Central memory CD8-positive, alpha-beta T cell (primary cell): ENCODE data around the gene TMEM232.
"Not testable (repeated sequence)": the region's sequence is repeated elsewhere in the genome, so short reads cannot be mapped to it uniquely, and the experiment has no call there.

Source experiments
- ATAC-seq: fragments of 150-1000 bp; cut with Tn5 transposase; replicated peaks from 2 replicates; pipeline ENCODE4 v1.10.0; 2022; ENCODE audit warnings: mild to moderate bottlenecking, moderate FRiP score, moderate number of reproducible peaks; ENCODE audit not compliant: poor library complexity, severe bottlenecking; ENCODE audit errors: extremely low read depth
- DNase-seq, 2 donors: peaks; one replicate each; pipeline ENCODE4 v3.0.0; 2021; ENCODE audit warnings: low spot score in 2 of 2
- H3K27ac Mint-ChIP-seq: one replicate; pipeline ENCODE4 v1.8.0; 2022; ENCODE audit warnings: low read depth, mild to moderate bottlenecking, moderate library complexity, mixed read lengths
- H3K27me3 Mint-ChIP-seq: one replicate; pipeline ENCODE4 v1.8.0; 2022; ENCODE audit warnings: mixed read lengths
- H3K36me3 Mint-ChIP-seq: one replicate; pipeline ENCODE4 v1.8.0; 2022; ENCODE audit warnings: mild to moderate bottlenecking, moderate library complexity, mixed read lengths; ENCODE audit not compliant: insufficient read depth
- H3K4me1 Mint-ChIP-seq: one replicate; pipeline ENCODE4 v1.8.0; 2022; ENCODE audit warnings: mixed read lengths
- H3K4me3 Mint-ChIP-seq: one replicate; pipeline ENCODE4 v1.8.0; 2022; ENCODE audit warnings: mild to moderate bottlenecking, moderate library complexity, mixed read lengths
- H3K9me3 Mint-ChIP-seq: one replicate; pipeline ENCODE4 v1.8.0; 2022; ENCODE audit warnings: mixed read lengths

Gene TMEM232

GRCh38 chr5:110588286-110588980, 138.0 kb downstream of the TMEM232 start:
- no peak for ATAC-seq
- no peak for DNase-seq

GRCh38 chr5:110580625-110581024, 145.8 kb downstream of the TMEM232 start:
- H3K4me1 Mint-ChIP-seq, result no peaks in the 10 kb centered on the region
- no peaks in the 10 kb centered on the region for H3K36me3 Mint-ChIP-seq
- peaks cover 5% of the 10 kb centered on the region for H3K9me3 Mint-ChIP-seq
- H3K27me3 Mint-ChIP-seq, result no peaks in the 10 kb centered on the region
- no peak for ATAC-seq
- no peak overlapping the region for H3K4me3 Mint-ChIP-seq
- no peak for DNase-seq
- H3K27ac Mint-ChIP-seq, result no peak overlapping the region

More at GRCh38 chr5:110588286-110588980, 138.0 kb downstream of the TMEM232 start:
- H3K4me1 Mint-ChIP-seq, result no peaks in the 10 kb centered on the region
- no peaks in the 10 kb centered on the region for H3K9me3 Mint-ChIP-seq
- H3K27me3 Mint-ChIP-seq, result peaks cover 9% of the 10 kb centered on the region
- no peaks in the 10 kb centered on the region for H3K36me3 Mint-ChIP-seq
- no peak overlapping the region for H3K4me3 Mint-ChIP-seq
- no peak overlapping the region for H3K27ac Mint-ChIP-seq

- ATAC-seq (no peak), DNase-seq (no peak)
- Mint-ChIP-seq H3K4me1 (no peaks in the 10 kb centered on the region), H3K9me3 (peaks cover 9% of the 10 kb centered on the region), H3K36me3 (no peaks in the 10 kb centered on the region), H3K4me3 (no peak overlapping the region), H3K27me3 (peaks cover 13% of the 10 kb centered on the region), H3K27ac (no peak overlapping the region)
These were observed 153.7 kb downstream of the TMEM232 start for GRCh38 chr5:110572729-110573128.

GRCh38 chr5:110562191-110562590, 164.3 kb downstream of the TMEM232 start:
- ATAC-seq, result no peak
- no peak for DNase-seq
- Mint-ChIP-seq H3K27me3 (no peaks in the 10 kb centered on the region), H3K9me3 (no peaks in the 10 kb centered on the region), H3K36me3 (no peaks in the 10 kb centered on the region), H3K4me3 (no peak overlapping the region), H3K4me1 (no peaks in the 10 kb centered on the region), H3K27ac (no peak overlapping the region)

GRCh38 chr5:110561510-110561909, 165.0 kb downstream of the TMEM232 start:
- H3K36me3 Mint-ChIP-seq, result no peaks in the 10 kb centered on the region
- DNase-seq, result no peak
- H3K4me3 Mint-ChIP-seq, result no peak overlapping the region
- H3K27me3 Mint-ChIP-seq, result no peaks in the 10 kb centered on the region
- no peak overlapping the region for H3K27ac Mint-ChIP-seq
- ATAC-seq, result no peak
- no peaks in the 10 kb centered on the region for H3K9me3 Mint-ChIP-seq
- H3K4me1 Mint-ChIP-seq, result no peaks in the 10 kb centered on the region

- H3K36me3 Mint-ChIP-seq, result no peaks in the 10 kb centered on the region
- H3K4me1 Mint-ChIP-seq, result no peaks in the 10 kb centered on the region
- no peaks in the 10 kb centered on the region for H3K9me3 Mint-ChIP-seq
- ATAC-seq, result no peak
- no peak overlapping the region for H3K4me3 Mint-ChIP-seq
- H3K27ac Mint-ChIP-seq, result no peak overlapping the region
- H3K27me3 Mint-ChIP-seq, result no peaks in the 10 kb centered on the region
- no peak for DNase-seq
These were observed 177.2 kb downstream of the TMEM232 start for GRCh38 chr5:110549301-110549700.

- DNase-seq, result no peak
- H3K4me3 Mint-ChIP-seq, result no peak overlapping the region
- peaks cover 6% of the 10 kb centered on the region for H3K27me3 Mint-ChIP-seq
- no peak overlapping the region for H3K27ac Mint-ChIP-seq
- no peaks in the 10 kb centered on the region for H3K36me3 Mint-ChIP-seq
- ATAC-seq, result no peak
- H3K9me3 Mint-ChIP-seq, result no peaks in the 10 kb centered on the region
- H3K4me1 Mint-ChIP-seq, result no peaks in the 10 kb centered on the region
These were observed 178.3 kb downstream of the TMEM232 start for GRCh38 chr5:110548171-110548570.

- ATAC-seq (no peak), DNase-seq (no peak)
- H3K4me1 Mint-ChIP-seq, result no peaks in the 10 kb centered on the region
- H3K36me3 Mint-ChIP-seq, result no peaks in the 10 kb centered on the region
- H3K4me3 Mint-ChIP-seq, result no peak overlapping the region
- H3K27me3 Mint-ChIP-seq, result peaks cover 9% of the 10 kb centered on the region
- H3K27ac Mint-ChIP-seq, result no peak overlapping the region
- H3K9me3 Mint-ChIP-seq, result no peaks in the 10 kb centered on the region
These were observed 179.0 kb downstream of the TMEM232 start for GRCh38 chr5:110547495-110547894.

- no peaks in the 10 kb centered on the region for H3K36me3 Mint-ChIP-seq
- H3K27me3 Mint-ChIP-seq, result peaks cover 9% of the 10 kb centered on the region
- H3K4me3 Mint-ChIP-seq, result no peak overlapping the region
- no peak overlapping the region for H3K27ac Mint-ChIP-seq
- H3K9me3 Mint-ChIP-seq, result no peaks in the 10 kb centered on the region
- no peaks in the 10 kb centered on the region for H3K4me1 Mint-ChIP-seq
- ATAC-seq, result no peak
- no peak for DNase-seq
These were observed 180.8 kb downstream of the TMEM232 start for GRCh38 chr5:110545716-110546115.

GRCh38 chr5:110544603-110545002, 181.9 kb downstream of the TMEM232 start:
- DNase-seq (no peak), ATAC-seq (no peak)
- no peaks in the 10 kb centered on the region for H3K4me1 Mint-ChIP-seq
- no peaks in the 10 kb centered on the region for H3K36me3 Mint-ChIP-seq
- no peaks in the 10 kb centered on the region for H3K9me3 Mint-ChIP-seq
- no peak overlapping the region for H3K27ac Mint-ChIP-seq
- H3K27me3 Mint-ChIP-seq, result peaks cover 9% of the 10 kb centered on the region
- no peak overlapping the region for H3K4me3 Mint-ChIP-seq

- DNase-seq (no peak), ATAC-seq (no peak)
- Mint-ChIP-seq H3K27me3 (peaks cover 9% of the 10 kb centered on the region), H3K36me3 (no peaks in the 10 kb centered on the region), H3K9me3 (no peaks in the 10 kb centered on the region), H3K27ac (no peak overlapping the region), H3K4me3 (no peak overlapping the region), H3K4me1 (no peaks in the 10 kb centered on the region)
These were observed 183.5 kb downstream of the TMEM232 start for GRCh38 chr5:110542949-110543348.

GRCh38 chr5:110536120-110537115, 190.1 kb downstream of the TMEM232 start:
- no peaks in the 10 kb centered on the region for H3K27me3 Mint-ChIP-seq
- no peak for ATAC-seq

GRCh38 chr5:110535146-110535545, 191.3 kb downstream of the TMEM232 start:
- H3K36me3 Mint-ChIP-seq, H3K27me3 Mint-ChIP-seq, H3K9me3 Mint-ChIP-seq, H3K4me1 Mint-ChIP-seq, DNase-seq, H3K27ac Mint-ChIP-seq, H3K4me3 Mint-ChIP-seq, ATAC-seq: not testable (repeated sequence)

More at GRCh38 chr5:110536120-110537115, 190.1 kb downstream of the TMEM232 start:
- DNase-seq, result no peak
- Mint-ChIP-seq H3K27ac (no peak overlapping the region), H3K9me3 (no peaks in the 10 kb centered on the region), H3K4me3 (no peak overlapping the region), H3K4me1 (no peaks in the 10 kb centered on the region), H3K36me3 (no peaks in the 10 kb centered on the region)
